ENCODE data around the gene MYLK. TPM values are rescaled to one million over a fixed set of nuclear protein-coding genes. Genes with fewer than 3 reads are reported as not detected.

The MYLK gene
- total and polyA plus RNA-seq, 9 of the 15 experiments (the other 6 are each of a cell fraction or from before 2014, with no cell fraction given), result 0.11 to 0.53 (median 0.18) TPM; not detected in 2

DNA sequence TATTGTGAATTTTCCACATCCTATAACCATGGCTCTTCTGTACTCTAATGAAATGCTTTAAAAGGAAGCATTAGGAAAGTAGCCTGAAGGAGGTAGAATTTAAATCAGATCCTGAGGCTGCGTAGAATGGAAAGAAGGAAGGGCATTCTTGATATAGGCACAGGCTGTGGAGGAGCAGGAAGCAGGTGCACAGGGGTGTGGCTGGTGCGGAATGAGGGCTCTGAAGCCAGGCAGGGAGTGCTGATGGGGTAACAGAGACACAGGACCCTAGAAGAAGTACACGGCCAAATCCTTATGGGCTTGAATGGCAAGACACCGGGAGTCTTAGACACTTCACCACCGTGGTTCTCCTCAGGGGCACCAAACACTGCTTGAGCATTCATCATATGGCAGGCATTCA is 97.0 kb downstream of the MYLK start (continued):
- TF ChIP-seq, protein P1, sequence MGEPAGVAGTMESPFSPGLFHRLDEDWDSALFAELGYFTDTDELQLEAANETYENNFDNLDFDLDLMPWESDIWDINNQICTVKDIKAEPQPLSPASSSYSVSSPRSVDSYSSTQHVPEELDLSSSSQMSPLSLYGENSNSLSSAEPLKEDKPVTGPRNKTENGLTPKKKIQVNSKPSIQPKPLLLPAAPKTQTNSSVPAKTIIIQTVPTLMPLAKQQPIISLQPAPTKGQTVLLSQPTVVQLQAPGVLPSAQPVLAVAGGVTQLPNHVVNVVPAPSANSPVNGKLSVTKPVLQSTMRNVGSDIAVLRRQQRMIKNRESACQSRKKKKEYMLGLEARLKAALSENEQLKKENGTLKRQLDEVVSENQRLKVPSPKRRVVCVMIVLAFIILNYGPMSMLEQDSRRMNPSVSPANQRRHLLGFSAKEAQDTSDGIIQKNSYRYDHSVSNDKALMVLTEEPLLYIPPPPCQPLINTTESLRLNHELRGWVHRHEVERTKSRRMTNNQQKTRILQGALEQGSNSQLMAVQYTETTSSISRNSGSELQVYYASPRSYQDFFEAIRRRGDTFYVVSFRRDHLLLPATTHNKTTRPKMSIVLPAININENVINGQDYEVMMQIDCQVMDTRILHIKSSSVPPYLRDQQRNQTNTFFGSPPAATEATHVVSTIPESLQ (CRISPR knock-in tag; IDR thresholded peaks at IDR 0.05), result no peak
- TF ChIP-seq, protein P2, sequence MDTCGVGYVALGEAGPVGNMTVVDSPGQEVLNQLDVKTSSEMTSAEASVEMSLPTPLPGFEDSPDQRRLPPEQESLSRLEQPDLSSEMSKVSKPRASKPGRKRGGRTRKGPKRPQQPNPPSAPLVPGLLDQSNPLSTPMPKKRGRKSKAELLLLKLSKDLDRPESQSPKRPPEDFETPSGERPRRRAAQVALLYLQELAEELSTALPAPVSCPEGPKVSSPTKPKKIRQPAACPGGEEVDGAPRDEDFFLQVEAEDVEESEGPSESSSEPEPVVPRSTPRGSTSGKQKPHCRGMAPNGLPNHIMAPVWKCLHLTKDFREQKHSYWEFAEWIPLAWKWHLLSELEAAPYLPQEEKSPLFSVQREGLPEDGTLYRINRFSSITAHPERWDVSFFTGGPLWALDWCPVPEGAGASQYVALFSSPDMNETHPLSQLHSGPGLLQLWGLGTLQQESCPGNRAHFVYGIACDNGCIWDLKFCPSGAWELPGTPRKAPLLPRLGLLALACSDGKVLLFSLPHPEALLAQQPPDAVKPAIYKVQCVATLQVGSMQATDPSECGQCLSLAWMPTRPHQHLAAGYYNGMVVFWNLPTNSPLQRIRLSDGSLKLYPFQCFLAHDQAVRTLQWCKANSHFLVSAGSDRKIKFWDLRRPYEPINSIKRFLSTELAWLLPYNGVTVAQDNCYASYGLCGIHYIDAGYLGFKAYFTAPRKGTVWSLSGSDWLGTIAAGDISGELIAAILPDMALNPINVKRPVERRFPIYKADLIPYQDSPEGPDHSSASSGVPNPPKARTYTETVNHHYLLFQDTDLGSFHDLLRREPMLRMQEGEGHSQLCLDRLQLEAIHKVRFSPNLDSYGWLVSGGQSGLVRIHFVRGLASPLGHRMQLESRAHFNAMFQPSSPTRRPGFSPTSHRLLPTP (IDR thresholded peaks at IDR 0.05; ENCODE audit: borderline replicate concordance, extremely low read depth, insufficient read length), result no peak
- TF ChIP-seq, protein P3, sequence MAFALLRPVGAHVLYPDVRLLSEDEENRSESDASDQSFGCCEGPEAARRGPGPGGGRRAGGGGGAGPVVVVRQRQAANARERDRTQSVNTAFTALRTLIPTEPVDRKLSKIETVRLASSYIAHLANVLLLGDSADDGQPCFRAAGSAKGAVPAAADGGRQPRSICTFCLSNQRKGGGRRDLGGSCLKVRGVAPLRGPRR (CRISPR knock-in tag; IDR thresholded peaks at IDR 0.05), result no peak
- no peak for TF ChIP-seq ZKSCAN8 (CRISPR knock-in tag; IDR thresholded peaks at IDR 0.05)

DNA sequence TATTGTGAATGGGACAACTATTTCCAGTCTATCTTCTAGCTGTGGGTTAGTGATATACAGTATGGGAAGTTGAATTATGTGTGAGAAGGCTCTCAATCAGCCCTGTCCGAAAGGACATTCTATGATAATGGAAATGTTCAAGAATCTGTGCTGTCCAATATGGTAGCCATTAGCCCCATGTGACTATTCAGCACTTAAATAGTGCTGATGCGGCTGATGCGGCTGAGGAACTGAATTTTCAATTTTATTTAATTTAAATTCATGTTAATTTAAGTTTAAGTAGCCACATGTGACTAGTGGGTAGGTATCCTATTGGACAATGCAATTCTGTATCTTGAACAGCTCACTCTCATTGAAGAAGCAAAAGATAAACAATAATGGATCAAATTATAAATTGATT is 98.5 kb downstream of the MYLK start:
- intact Hi-C loops (cut with micrococcal nuclease), result no loop called here
- CTCF ChIA-PET (ENCODE audit: low intra/inter-chr PET ratio), result no interaction called here
- no peak for FAIRE-seq

More for the DNA sequence above, 98.5 kb downstream of the MYLK start:
- Histone ChIP-seq H3K4me3 (no peak overlapping the region), H3K79me2 (ENCODE audit: control insufficient read depth, insufficient read depth, low read length) (no peaks in the 10 kb centered on the region), H3K9ac (ENCODE audit: insufficient read depth in 1 of 2, low read depth in 2 of 2, low read length in 2 of 2) (no peak overlapping the region), H4K20me1 (replicated peaks; ENCODE audit: control insufficient read depth, insufficient read depth, low read length) (no peaks in the 10 kb centered on the region), H3K9me3 (replicated peaks; ENCODE audit: control insufficient read depth, insufficient read depth, low read depth, low read length) (no peaks in the 10 kb centered on the region), H2AFZ (ENCODE audit: low read depth, low read length) (no peak overlapping the region), H3K4me2 (ENCODE audit: insufficient read depth, low read length) (no peak overlapping the region), H3K27me3 (ENCODE audit: control insufficient read depth in 2 of 2, insufficient read depth in 2 of 2, low read length in 2 of 2) (peaks cover 0 to 13% of the 10 kb centered on the region in 2 experiments; a peak in 1 of 5 replicates), H3K27ac (ENCODE audit: extremely low read depth, low read depth, low read length) (no peak overlapping the region), H3K4me1 (replicated peaks in 1 of 2; ENCODE audit: control insufficient read depth in 2 of 2, insufficient read depth in 2 of 2, low read length in 2 of 2) (no peaks in the 10 kb centered on the region), H3K36me3 (ENCODE audit: control insufficient read depth, insufficient read depth, low read length) (no peaks in the 10 kb centered on the region), H3K9me1 (ENCODE audit: control insufficient read depth, insufficient read depth, low read length) (no peaks in the 10 kb centered on the region)
- POLR2A ChIA-PET, result interaction anchor here (1.1 kb wide), 1 partner anchor 29 kb away, joined by 5 read pairs; no protein-coding TSS in a partner anchor
- in situ Hi-C loops (cut with MboI), result no loop called here
- ATAC-seq (no peak), DNase-seq (ENCODE audit: extremely low read depth in 1 of 4, low spot score in 3 of 4) (no peak)
- TF ChIP-seq HCFC1 (IDR thresholded peaks at IDR 0.05; ENCODE audit: low read depth, low read length), result no peak
- WGBS (ENCODE audit: insufficient coverage, low coverage, missing lambda C conversion rate), result 0% methylated on average over 3 of the region's 3 CpGs
- no TSS peak for BruUV-seq (replicated peaks)

Measured in K562 (cell line).